NCI-H187 treated with DMSO at 0.1 percent for 48 hours (cell line): ENCODE results near the gene PRICKLE1.
"Not testable (repeated sequence)": the region's sequence is repeated elsewhere in the genome, so short reads cannot be mapped to it uniquely, and the experiment has no call there.

Source experiments
- DNase-seq: peaks from one replicate; lab custom pipeline; 2025; lab: John Stamatoyannopoulos, UW

Gene PRICKLE1

GRCh38 chr12:42556917-42557316 is 32.6 kb downstream of the PRICKLE1 start:
- DNase-seq, result no peak

- DNase-seq, result no peak
Measured at GRCh38 chr12:42552822-42553221, 36.7 kb downstream of the PRICKLE1 start.

- DNase-seq, result no peak
Measured at GRCh38 chr12:42550800-42551199, 38.7 kb downstream of the PRICKLE1 start.

GRCh38 chr12:42546709-42547108 is 42.8 kb downstream of the PRICKLE1 start:
- DNase-seq, result no peak

- no peak for DNase-seq
Measured at GRCh38 chr12:42541965-42542364, 47.6 kb downstream of the PRICKLE1 start.

- not testable (repeated sequence) for DNase-seq
Measured at GRCh38 chr12:42541308-42541707, 48.2 kb downstream of the PRICKLE1 start.

GRCh38 chr12:42539696-42540095 is 49.9 kb downstream of the PRICKLE1 start:
- no peak for DNase-seq

- DNase-seq, result no peak
Measured at GRCh38 chr12:42538203-42538602, 51.3 kb downstream of the PRICKLE1 start.

- no peak for DNase-seq
Measured at GRCh38 chr12:42534184-42534838, 55.2 kb downstream of the PRICKLE1 start.

- no peak for DNase-seq
Measured at GRCh38 chr12:42530284-42530683, 59.3 kb downstream of the PRICKLE1 start.

GRCh38 chr12:42525444-42525843 is 64.1 kb downstream of the PRICKLE1 start:
- no peak for DNase-seq

GRCh38 chr12:42524716-42525115 is 64.8 kb downstream of the PRICKLE1 start:
- DNase-seq, result no peak

- DNase-seq, result no peak
Measured at GRCh38 chr12:42516573-42516972, 73.0 kb downstream of the PRICKLE1 start.

GRCh38 chr12:42511656-42512055 is 77.9 kb downstream of the PRICKLE1 start:
- DNase-seq, result no peak

- no peak for DNase-seq
Measured at GRCh38 chr12:42510823-42511222, 78.7 kb downstream of the PRICKLE1 start.

- no peak for DNase-seq
Measured at GRCh38 chr12:42508913-42509460, 80.6 kb downstream of the PRICKLE1 start.

- DNase-seq, result no peak
Measured at GRCh38 chr12:42507565-42507964, 82.0 kb downstream of the PRICKLE1 start.

- no peak for DNase-seq
Measured at GRCh38 chr12:42507081-42507480, 82.5 kb downstream of the PRICKLE1 start.

GRCh38 chr12:42504049-42504448 is 85.5 kb downstream of the PRICKLE1 start:
- no peak for DNase-seq

- no peak for DNase-seq
Measured at GRCh38 chr12:42502682-42503081, 86.9 kb downstream of the PRICKLE1 start.

- no peak for DNase-seq
Measured at GRCh38 chr12:42498549-42499247, 90.8 kb downstream of the PRICKLE1 start.

- DNase-seq, result no peak
Measured at GRCh38 chr12:42496886-42497285, 92.7 kb downstream of the PRICKLE1 start.

- no peak for DNase-seq
Measured at GRCh38 chr12:42495244-42495643, 94.3 kb downstream of the PRICKLE1 start.
